PFSK-1 (cell line): ENCODE measurements around the gene EGR2.

ENCODE experiments used
- FOXP2 ChIP-seq: optimal IDR thresholded peaks from 2 replicates; pipeline ENCODE3; 2011; ENCODE audit warnings: borderline replicate concordance, control low read depth, inconsistent platforms; ENCODE audit not compliant: insufficient read depth; ENCODE audit errors: extremely low read length, extremely low read depth
- POLR2AphosphoS5 ChIP-seq: IDR thresholded peaks from 2 replicates; pipeline ENCODE4 v1.6.1; 2012; ENCODE audit warnings: low read depth, mild to moderate bottlenecking, control low read depth, low read length, moderate library complexity
- SIN3A ChIP-seq: IDR thresholded peaks from 2 replicates; pipeline ENCODE4 v1.6.1; 2012; ENCODE audit warnings: mild to moderate bottlenecking, low read length, moderate library complexity, borderline replicate concordance; ENCODE audit not compliant: insufficient read depth
- TAF1 ChIP-seq: IDR thresholded peaks from 2 replicates; pipeline ENCODE4 v1.6.1; 2012; ENCODE audit warnings: low read length, control low read depth, borderline replicate concordance; ENCODE audit not compliant: insufficient read depth
- TF ChIP-seq, protein P1 (sequence below), 2 experiments: IDR thresholded peaks; 2 replicates each; pipeline versions ENCODE4 v1.6.1 to v1.8.0; 2011 to 2012; ENCODE audit warnings: low read depth in 2 of 2, low read length in 2 of 2, control low read depth in 1 of 2, inconsistent platforms in 1 of 2, mild to moderate bottlenecking in 1 of 2, moderate library complexity in 1 of 2; ENCODE audit not compliant: insufficient read depth in 1 of 2

EGR2 gene

DNA sequence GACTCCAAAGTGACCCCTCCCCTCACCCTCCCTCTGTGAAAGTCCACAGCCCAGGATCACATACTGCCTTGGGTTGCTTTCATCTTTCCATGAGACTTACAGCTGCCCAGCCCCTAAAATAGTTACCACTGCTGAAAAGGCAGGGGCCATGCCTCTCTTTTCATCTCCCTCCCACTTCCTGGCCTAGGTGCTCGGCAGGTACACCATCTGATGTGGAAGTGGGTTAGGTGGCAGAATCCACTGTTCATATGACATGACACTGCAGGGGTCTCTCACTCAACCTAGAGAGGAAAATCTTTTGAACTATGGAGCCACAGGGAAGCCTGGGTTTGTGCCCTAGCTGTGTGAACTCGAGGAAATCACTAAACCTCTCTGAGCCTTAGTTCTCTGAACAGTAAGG lies 50.4 kb downstream of the EGR2 start:
- TF ChIP-seq FOXP2, result no peak
- no peak for TF ChIP-seq POLR2AphosphoS5
- TF ChIP-seq SIN3A, result no peak
- TF ChIP-seq, protein P1, sequence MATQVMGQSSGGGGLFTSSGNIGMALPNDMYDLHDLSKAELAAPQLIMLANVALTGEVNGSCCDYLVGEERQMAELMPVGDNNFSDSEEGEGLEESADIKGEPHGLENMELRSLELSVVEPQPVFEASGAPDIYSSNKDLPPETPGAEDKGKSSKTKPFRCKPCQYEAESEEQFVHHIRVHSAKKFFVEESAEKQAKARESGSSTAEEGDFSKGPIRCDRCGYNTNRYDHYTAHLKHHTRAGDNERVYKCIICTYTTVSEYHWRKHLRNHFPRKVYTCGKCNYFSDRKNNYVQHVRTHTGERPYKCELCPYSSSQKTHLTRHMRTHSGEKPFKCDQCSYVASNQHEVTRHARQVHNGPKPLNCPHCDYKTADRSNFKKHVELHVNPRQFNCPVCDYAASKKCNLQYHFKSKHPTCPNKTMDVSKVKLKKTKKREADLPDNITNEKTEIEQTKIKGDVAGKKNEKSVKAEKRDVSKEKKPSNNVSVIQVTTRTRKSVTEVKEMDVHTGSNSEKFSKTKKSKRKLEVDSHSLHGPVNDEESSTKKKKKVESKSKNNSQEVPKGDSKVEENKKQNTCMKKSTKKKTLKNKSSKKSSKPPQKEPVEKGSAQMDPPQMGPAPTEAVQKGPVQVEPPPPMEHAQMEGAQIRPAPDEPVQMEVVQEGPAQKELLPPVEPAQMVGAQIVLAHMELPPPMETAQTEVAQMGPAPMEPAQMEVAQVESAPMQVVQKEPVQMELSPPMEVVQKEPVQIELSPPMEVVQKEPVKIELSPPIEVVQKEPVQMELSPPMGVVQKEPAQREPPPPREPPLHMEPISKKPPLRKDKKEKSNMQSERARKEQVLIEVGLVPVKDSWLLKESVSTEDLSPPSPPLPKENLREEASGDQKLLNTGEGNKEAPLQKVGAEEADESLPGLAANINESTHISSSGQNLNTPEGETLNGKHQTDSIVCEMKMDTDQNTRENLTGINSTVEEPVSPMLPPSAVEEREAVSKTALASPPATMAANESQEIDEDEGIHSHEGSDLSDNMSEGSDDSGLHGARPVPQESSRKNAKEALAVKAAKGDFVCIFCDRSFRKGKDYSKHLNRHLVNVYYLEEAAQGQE (IDR thresholded peaks at IDR 0.05; ENCODE audit: insufficient read depth in 1 of 2, low read depth in 2 of 2, low read length in 2 of 2), result no peak
- no peak for TF ChIP-seq TAF1

GRCh38 chr10:62764011-62764410 lies 52.2 kb downstream of the EGR2 start:
- TF ChIP-seq TAF1, result no peak
- TF ChIP-seq FOXP2, result no peak
- TF ChIP-seq, protein P1 (IDR thresholded peaks at IDR 0.05; ENCODE audit: insufficient read depth in 1 of 2, low read depth in 2 of 2, low read length in 2 of 2), result no peak
- TF ChIP-seq POLR2AphosphoS5, result no peak
- no peak for TF ChIP-seq SIN3A

- TF ChIP-seq POLR2AphosphoS5, result no peak
- TF ChIP-seq, protein P1 (IDR thresholded peaks at IDR 0.05; ENCODE audit: insufficient read depth in 1 of 2, low read depth in 2 of 2, low read length in 2 of 2), result no peak
- TF ChIP-seq FOXP2, result no peak
- TF ChIP-seq TAF1, result no peak
- no peak for TF ChIP-seq SIN3A
These were observed 53.0 kb downstream of the EGR2 start for GRCh38 chr10:62763155-62763554.
